Endodermal cell (in vitro differentiated cells): Measurements from ENCODE around the gene PAQR8. TPM values are rescaled to one million over a fixed set of nuclear protein-coding genes. Genes with fewer than 3 reads are reported as not detected.
A peak's percentile ranks its signal among the peaks of the same experiment; 100 is the strongest.

Experiments used
- DNase-seq: peaks from one replicate; pipeline ENCODE4 v3.0.0-alpha.2; 2017
- H3K27ac ChIP-seq: 2 replicates; pipeline ENCODE4 v1.5.1; 2013; ENCODE audit warnings: mild to moderate bottlenecking, low read depth, low read length, moderate library complexity
- H3K27me3 ChIP-seq: 2 replicates; pipeline ENCODE4 v1.6.1; 2013; ENCODE audit warnings: mild to moderate bottlenecking, low read length, moderate library complexity; ENCODE audit not compliant: insufficient read depth, control insufficient read depth, poor library complexity, severe bottlenecking
- H3K36me3 ChIP-seq: 2 replicates; pipeline ENCODE4 v1.7.0; 2013; ENCODE audit warnings: mild to moderate bottlenecking, low read length, moderate library complexity; ENCODE audit not compliant: control insufficient read depth, insufficient read depth
- H3K4me1 ChIP-seq: one replicate; pipeline ENCODE4 v1.7.0; 2013; ENCODE audit warnings: low read length; ENCODE audit not compliant: control insufficient read depth, insufficient read depth
- H3K4me3 ChIP-seq: 2 replicates; pipeline ENCODE4 v1.5.1; 2013; ENCODE audit warnings: mild to moderate bottlenecking, low read length, moderate library complexity
- H3K9ac ChIP-seq: 2 replicates; pipeline ENCODE4 v1.6.1; 2013; ENCODE audit warnings: mild to moderate bottlenecking, low read length, moderate library complexity; ENCODE audit not compliant: poor library complexity, severe bottlenecking; ENCODE audit errors: extremely low read depth
- H3K9me3 ChIP-seq: 2 replicates; pipeline ENCODE4 v1.6.1; 2013; ENCODE audit warnings: mild to moderate bottlenecking, low read length, moderate library complexity; ENCODE audit not compliant: control insufficient read depth
- H3K27ac Mint-ChIP-seq: 2 replicates; pipeline ENCODE4 v1.8.0; 2020; ENCODE audit warnings: mixed read lengths
- H3K27me3 Mint-ChIP-seq: 2 replicates; pipeline ENCODE4 v1.8.0; 2021; ENCODE audit warnings: mild to moderate bottlenecking, mixed read lengths; ENCODE audit not compliant: insufficient read depth
- H3K36me3 Mint-ChIP-seq: 2 replicates; pipeline ENCODE4 v1.8.0; 2020; ENCODE audit warnings: low read depth, mixed read lengths
- H3K4me1 Mint-ChIP-seq: 2 replicates; pipeline ENCODE4 v1.8.0; 2020; ENCODE audit warnings: mixed read lengths
- H3K4me3 Mint-ChIP-seq: 2 replicates; pipeline ENCODE4 v1.8.0; 2020; ENCODE audit warnings: mild to moderate bottlenecking, moderate library complexity, mixed read lengths
- H3K9me3 Mint-ChIP-seq: 2 replicates; pipeline ENCODE4 v1.8.0; 2020; ENCODE audit warnings: mild to moderate bottlenecking, mixed read lengths
- WGBS, 2 experiments: methylation state at CpG; one replicate each; pipeline versions ENCODE4 v1.1.5 to v1.1.7; 2013; ENCODE audit warnings: missing lambda C conversion rate in 2 of 2, mixed read lengths in 1 of 2; ENCODE audit not compliant: insufficient coverage in 1 of 2, insufficient read length in 1 of 2; 5-methylcytosine and 5-hydroxymethylcytosine counted together
- long read RNA-seq, 4 experiments: library from polyadenylated mRNA in 2 of 4; library from RNA in 1 of 4; library from capped mRNA in 1 of 4; stranded (forward) in 3 of 4; unstranded in 1 of 4; transcript quantifications; one replicate each; pipeline ENCODE4 v2.0.0, GENCODE V29; 2020 to 2021; ENCODE audit warnings: inconsistent platforms in 1 of 4
- polyA plus RNA-seq, 2 experiments: library from polyadenylated mRNA; stranded (reverse); fragments of 50-300 nt; gene quantifications; one replicate each; pipeline ENCODE4 v1.2.3, GENCODE V29; 2013
- total RNA-seq, 2 donors: library from RNA; stranded (reverse); fragmentation: NEBNext Ultra II Directional in 1 of 2; extraction: Animal tissue kit (Norgen Biotek cat#: 25700) in 1 of 2; gene quantifications; 2 replicates in 1 of 2; 3 replicates in 1 of 2; pipeline ENCODE4 v1.2.1, GENCODE V29; 2021
- TF ChIP-seq, protein P1 (sequence below): fragments of 200-600 bp; sonication (generic); conservative IDR thresholded peaks from 2 replicates; pipeline ENCODE4 v1.5.0; 2021; ENCODE audit warnings: antibody characterized with exemption, mild to moderate bottlenecking

Gene PAQR8
- 1 to 10 TPM; 5.9 to 6.7 TPM for total RNA-seq
- 11.0 TPM for polyA plus RNA-seq (2013, experiment 1 of 2)
- 11.9 TPM for polyA plus RNA-seq (2013, experiment 2 of 2)
- long read RNA-seq, experiment 1, full-length matches to known transcripts, result 4 of 4 reads
- long read RNA-seq, experiment 1, partial matches to known transcripts, result 0 of 4 reads
- long read RNA-seq, experiment 1, other reads (novel, unspliced or antisense), result 0 of 4 reads
- long read RNA-seq, experiment 2, full-length matches to known transcripts, result 13 of 13 reads
- long read RNA-seq, experiment 2, partial matches to known transcripts, result 0 of 13 reads
- long read RNA-seq, experiment 2, other reads (novel, unspliced or antisense), result 0 of 13 reads
- long read RNA-seq, experiment 3, full-length matches to known transcripts, result 5 of 5 reads
- long read RNA-seq, experiment 3, partial matches to known transcripts, result 0 of 5 reads
- long read RNA-seq, experiment 3, other reads (novel, unspliced or antisense), result 0 of 5 reads
- long read RNA-seq, experiment 4, result 0 reads

GRCh38 chr6:52361945-52362442, at the start of gene PAQR8:
Gene PAQR8 (plus strand): TSS chr6:52362151. CDS start chr6:52403214, 41,063 bp downstream.
- H3K27ac Mint-ChIP-seq, result peak within 1 kb of the TSS; percentile 24
- Histone ChIP-seq H3K4me3 (peak within 1 kb of the TSS; percentile 84), H3K4me1 (no peaks in the 10 kb centered on the region), H3K36me3 (no peaks in the 10 kb centered on the region), H3K27me3 (peaks cover 43% of the 10 kb centered on the region), H3K9ac (peak within 1 kb of the TSS; percentile 30), H3K27ac (no peak within 1 kb of the TSS), H3K9me3 (no peaks in the 10 kb centered on the region)
- peaks cover 33% of the 10 kb centered on the region for H3K27me3 Mint-ChIP-seq
- H3K9me3 Mint-ChIP-seq, result no peaks in the 10 kb centered on the region
- TF ChIP-seq, protein P1, sequence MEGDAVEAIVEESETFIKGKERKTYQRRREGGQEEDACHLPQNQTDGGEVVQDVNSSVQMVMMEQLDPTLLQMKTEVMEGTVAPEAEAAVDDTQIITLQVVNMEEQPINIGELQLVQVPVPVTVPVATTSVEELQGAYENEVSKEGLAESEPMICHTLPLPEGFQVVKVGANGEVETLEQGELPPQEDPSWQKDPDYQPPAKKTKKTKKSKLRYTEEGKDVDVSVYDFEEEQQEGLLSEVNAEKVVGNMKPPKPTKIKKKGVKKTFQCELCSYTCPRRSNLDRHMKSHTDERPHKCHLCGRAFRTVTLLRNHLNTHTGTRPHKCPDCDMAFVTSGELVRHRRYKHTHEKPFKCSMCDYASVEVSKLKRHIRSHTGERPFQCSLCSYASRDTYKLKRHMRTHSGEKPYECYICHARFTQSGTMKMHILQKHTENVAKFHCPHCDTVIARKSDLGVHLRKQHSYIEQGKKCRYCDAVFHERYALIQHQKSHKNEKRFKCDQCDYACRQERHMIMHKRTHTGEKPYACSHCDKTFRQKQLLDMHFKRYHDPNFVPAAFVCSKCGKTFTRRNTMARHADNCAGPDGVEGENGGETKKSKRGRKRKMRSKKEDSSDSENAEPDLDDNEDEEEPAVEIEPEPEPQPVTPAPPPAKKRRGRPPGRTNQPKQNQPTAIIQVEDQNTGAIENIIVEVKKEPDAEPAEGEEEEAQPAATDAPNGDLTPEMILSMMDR, result no peak
- H3K4me3 Mint-ChIP-seq, result peak within 1 kb of the TSS; percentile 87
- 0% methylated on average over 4 to 69 of the region's 69 CpGs for WGBS, 2 experiments
- H3K36me3 Mint-ChIP-seq, result no peaks in the 10 kb centered on the region
- peak; percentile 78 for DNase-seq
- H3K4me1 Mint-ChIP-seq, result peaks cover 7% of the 10 kb centered on the region

GRCh38 chr6:52312461-52312860, 49.5 kb upstream of the PAQR8 start:
- no peak overlapping the region for H3K4me3 Mint-ChIP-seq
- H3K27me3 Mint-ChIP-seq, result no peaks in the 10 kb centered on the region
- TF ChIP-seq, protein P1, result no peak
- H3K4me1 ChIP-seq, result no peaks in the 10 kb centered on the region
- no peaks in the 10 kb centered on the region for H3K9me3 Mint-ChIP-seq
- no peaks in the 10 kb centered on the region for H3K27me3 ChIP-seq
- WGBS, 2 experiments, result 91 to 96% methylated on average over 2 of the region's 2 CpGs
- no peaks in the 10 kb centered on the region for H3K9me3 ChIP-seq
- H3K4me3 ChIP-seq, result no peak overlapping the region
- H3K9ac ChIP-seq, result no peak overlapping the region
- DNase-seq, result no peak
- H3K27ac ChIP-seq, result no peak overlapping the region
- H3K36me3 Mint-ChIP-seq, result no peaks in the 10 kb centered on the region
- peaks cover 5% of the 10 kb centered on the region for H3K4me1 Mint-ChIP-seq
- no peak overlapping the region for H3K27ac Mint-ChIP-seq
- H3K36me3 ChIP-seq, result no peaks in the 10 kb centered on the region

- DNase-seq, result no peak
- Mint-ChIP-seq H3K9me3 (no peaks in the 10 kb centered on the region), H3K27me3 (no peaks in the 10 kb centered on the region), H3K4me3 (no peak overlapping the region), H3K27ac (no peak overlapping the region), H3K36me3 (no peaks in the 10 kb centered on the region), H3K4me1 (peaks cover 4% of the 10 kb centered on the region)
- H3K36me3 ChIP-seq, result no peaks in the 10 kb centered on the region
- no peak overlapping the region for H3K27ac ChIP-seq
- H3K9me3 ChIP-seq, result no peaks in the 10 kb centered on the region
- TF ChIP-seq, protein P1, result no peak
- H3K4me3 ChIP-seq, result no peak overlapping the region
- no peaks in the 10 kb centered on the region for H3K27me3 ChIP-seq
- H3K4me1 ChIP-seq, result no peaks in the 10 kb centered on the region
- H3K9ac ChIP-seq, result no peak overlapping the region
- 89 to 98% methylated on average over 2 of the region's 2 CpGs for WGBS, 2 experiments
These were observed 47.2 kb upstream of the PAQR8 start for GRCh38 chr6:52314752-52315151.
